Stimulated activated CD4-positive, alpha-beta T cell treated with anti-CD3 and anti-CD28 coated beads, Interleukin-12 subunit alpha, Interleukin-12 subunit beta, amount 100 ng/mL, for 24 hours (primary cell): ENCODE data around the gene RIN1.

Source experiments
- DNase-seq, 2 experiments: peaks; one replicate each; pipeline ENCODE4 v3.0.0-alpha.2; 2020; ENCODE audit warnings: low read depth in 2 of 2

The RIN1 gene

DNA sequence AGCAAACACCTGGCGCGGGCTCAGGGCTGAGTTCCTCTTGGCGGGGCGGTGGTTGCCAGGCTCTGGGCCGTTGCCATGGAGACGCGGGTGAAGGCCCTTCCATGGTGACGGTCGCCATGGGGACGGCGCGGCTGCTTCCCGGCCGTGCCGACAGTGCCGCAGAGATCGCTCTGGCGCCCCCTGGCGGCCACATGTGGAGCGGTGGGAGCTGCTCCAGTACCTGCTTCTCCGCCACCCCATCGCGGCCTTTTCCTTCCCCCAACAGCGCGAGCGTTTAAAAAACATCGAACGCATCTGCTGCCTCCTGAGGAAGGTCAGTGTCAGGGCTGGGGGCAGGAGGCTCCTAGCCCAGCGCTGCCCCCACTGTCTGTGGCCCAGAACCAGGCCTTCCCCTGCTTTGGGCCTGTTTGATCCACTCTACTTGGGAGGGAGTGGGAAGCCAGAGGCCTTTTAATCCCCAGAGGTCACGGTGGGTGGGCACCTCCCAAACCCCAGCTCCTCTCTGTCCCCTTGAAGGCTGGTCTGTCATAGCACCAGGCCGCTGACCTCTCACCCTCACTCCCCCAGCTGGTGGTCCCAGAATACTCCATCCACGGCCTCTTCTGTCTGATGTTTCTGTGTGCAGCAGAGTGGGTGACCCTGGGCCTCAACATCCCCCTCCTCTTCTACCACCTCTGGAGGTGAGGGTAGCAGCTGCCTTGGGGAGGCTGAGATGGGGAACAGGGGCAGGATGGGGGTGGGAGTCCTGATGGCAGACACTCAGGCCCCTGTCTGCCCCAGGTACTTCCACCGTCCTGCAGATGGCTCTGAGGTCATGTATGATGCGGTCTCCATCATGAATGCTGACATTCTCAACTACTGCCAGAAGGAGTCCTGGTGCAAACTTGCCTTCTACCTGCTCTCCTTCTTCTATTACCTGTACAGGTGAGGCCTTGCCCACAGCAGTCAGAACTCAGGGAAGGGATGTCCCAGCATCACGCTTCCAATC is 53.5 kb downstream of the RIN1 start:
- DNase-seq, result peak; percentile 94 to 97
